GM19043 (cell line): ENCODE results near the gene NUDT22.
A peak's percentile ranks its signal among the peaks of the same experiment; 100 is the strongest.

Experiments used
- ATAC-seq: cut with Tn5 transposase; IDR thresholded peaks from one replicate; pipeline ENCODE4 v1.9.1; 2021; ENCODE audit warnings: low read depth; ENCODE audit not compliant: unreplicated experiment

Gene NUDT22

GRCh38 chr11:64268025-64268892 lies 42.2 kb downstream of the NUDT22 start:
- no peak for ATAC-seq

- no peak for ATAC-seq
Observed at GRCh38 chr11:64268893-64269539, 42.9 kb downstream of the NUDT22 start.

- ATAC-seq, result peak; percentile 69
Observed at GRCh38 chr11:64269540-64270220, 43.6 kb downstream of the NUDT22 start.

GRCh38 chr11:64275031-64275800 lies 49.1 kb downstream of the NUDT22 start:
- ATAC-seq, result no peak

- ATAC-seq, result no peak
Observed at GRCh38 chr11:64275841-64276240, 49.8 kb downstream of the NUDT22 start.

GRCh38 chr11:64276653-64277431 lies 50.8 kb downstream of the NUDT22 start:
- no peak for ATAC-seq

- ATAC-seq, result no peak
Observed at GRCh38 chr11:64278576-64279190, 52.6 kb downstream of the NUDT22 start.
